Measurements from ENCODE around the gene CHRNA1. TPM values are rescaled to one million over a fixed set of nuclear protein-coding genes. Genes with fewer than 3 reads are reported as not detected.

CHRNA1 gene
- total and polyA plus RNA-seq, 2 experiments from 2014 or later = not detected

GRCh38 chr2:174726212-174726611 is 38.1 kb downstream of the CHRNA1 start:
- TF ChIP-seq POLR2AphosphoS5 (IDR thresholded peaks at IDR 0.05; ENCODE audit: low read depth) (no peak), EZH2phosphoT487 (IDR thresholded peaks at IDR 0.05; ENCODE audit: unreplicated experiment) (no peak), REST (IDR thresholded peaks at IDR 0.05; ENCODE audit: unreplicated experiment) (no peak), STAT1 (IDR thresholded peaks at IDR 0.05; ENCODE audit: unreplicated experiment) (no peak), EZH2 (IDR thresholded peaks at IDR 0.05; ENCODE audit: low read depth, unreplicated experiment) (no peak), ZNF331 (CRISPR knock-in tag; IDR thresholded peaks at IDR 0.05; ENCODE audit: low read depth) (no peak), NANOG (IDR thresholded peaks at IDR 0.05; ENCODE audit: borderline replicate concordance) (no peak), CREB1 (CRISPR knock-in tag; IDR thresholded peaks at IDR 0.05; ENCODE audit: low read depth) (no peak), ZNF114 (CRISPR knock-in tag; IDR thresholded peaks at IDR 0.05) (no peak), ZNF462 (CRISPR knock-in tag; IDR thresholded peaks at IDR 0.05) (no peak)
- Histone ChIP-seq H4K20me1 (replicated peaks; ENCODE audit: insufficient read depth) (no peaks in the 10 kb centered on the region), H3K79me2 (replicated peaks; ENCODE audit: insufficient read depth) (no peaks in the 10 kb centered on the region), H3K36me3 (ENCODE audit: insufficient read depth) (no peaks in the 10 kb centered on the region), H3K9me2 (ENCODE audit: insufficient read depth) (no peaks in the 10 kb centered on the region), H3K4me1 (ENCODE audit: insufficient read depth) (0 out of 2 replicates have a peak, but pooled peaks cover 7% of the 10 kb centered on the region), H2AFZ (no peak overlapping the region), H3F3A (replicated peaks; ENCODE audit: low read depth) (0 out of 2 replicates have a peak, but pooled peaks cover 9% of the 10 kb centered on the region), H3K27ac (ENCODE audit: low read depth) (no peak overlapping the region), H3K27me3 (ENCODE audit: insufficient read depth) (peaks cover 29% of the 10 kb centered on the region), H3K4me3 (no peak overlapping the region), H3K4me2 (no peak overlapping the region)
- Mint-ChIP-seq H3K4me1 (peaks cover 3% of the 10 kb centered on the region; the same call in 2 of the 3 replicates), H3K4me3 (no peak overlapping the region), H3K27me3 (ENCODE audit: insufficient read depth, low read depth, poor library complexity) (peaks cover 27% of the 10 kb centered on the region), H3K9me3 (no peaks in the 10 kb centered on the region; the same call in 2 of the 3 replicates), H3K36me3 (ENCODE audit: low read depth) (peaks cover under 1% of the 10 kb centered on the region; the same call in 1 of the 3 replicates), H3K27ac (no peak overlapping the region)
- DNase-seq (ENCODE audit: low spot score) (no peak), ATAC-seq (no peak)

Measured in GM23338 (cell line).